SH-SY5Y (cell line): ENCODE data around the gene CSRNP2.

ENCODE experiments used
- GATA2 ChIP-seq: IDR thresholded peaks from 2 replicates; pipeline ENCODE4 v1.6.1; 2011; ENCODE audit warnings: mild to moderate bottlenecking, low read depth, low read length
- GATA3 ChIP-seq: IDR thresholded peaks from 2 replicates; pipeline ENCODE4 v1.6.1; 2011; ENCODE audit warnings: low read depth, mild to moderate bottlenecking, low read length, moderate library complexity

Gene CSRNP2

DNA sequence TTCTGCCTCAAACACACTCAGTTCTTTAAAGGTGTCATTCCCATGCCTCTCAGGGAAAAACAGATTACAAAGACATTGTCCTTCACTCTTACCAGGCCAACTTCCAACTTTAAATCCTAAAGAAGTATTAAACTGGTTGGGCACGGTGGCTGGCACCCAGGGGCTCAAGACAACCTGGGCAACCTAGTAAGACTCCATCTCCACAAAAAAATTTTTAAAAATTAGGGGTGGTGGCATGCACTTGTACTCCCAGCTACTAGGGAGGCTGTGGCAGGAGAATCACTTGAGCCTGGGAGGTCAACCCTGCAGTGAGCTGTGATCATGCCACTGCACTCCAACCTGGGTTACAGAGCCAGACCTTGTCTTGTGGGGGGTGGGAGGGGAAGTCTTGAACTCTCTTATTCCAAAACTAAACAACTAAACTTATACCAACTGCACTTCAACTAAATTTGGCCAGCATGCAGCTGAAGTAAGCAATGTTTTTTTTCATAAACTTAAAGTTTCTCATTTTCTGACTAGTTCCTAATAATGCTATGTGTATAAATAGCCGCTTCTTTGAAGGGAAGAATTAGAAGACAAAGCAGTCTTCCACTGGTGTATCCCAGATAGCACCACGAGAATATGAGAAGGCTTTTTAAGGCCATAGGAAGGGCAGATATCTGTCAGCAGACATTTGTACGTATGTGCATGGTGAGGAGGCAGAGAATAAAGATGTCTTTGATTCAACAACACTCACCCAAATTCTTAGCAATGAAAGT is 59.6 kb downstream of the CSRNP2 start:
- no peak for TF ChIP-seq GATA3
- TF ChIP-seq GATA2 = no peak

- TF ChIP-seq GATA2 (no peak), GATA3 (no peak)
These were observed 61.7 kb downstream of the CSRNP2 start for GRCh38 chr12:51021694-51022093.

DNA sequence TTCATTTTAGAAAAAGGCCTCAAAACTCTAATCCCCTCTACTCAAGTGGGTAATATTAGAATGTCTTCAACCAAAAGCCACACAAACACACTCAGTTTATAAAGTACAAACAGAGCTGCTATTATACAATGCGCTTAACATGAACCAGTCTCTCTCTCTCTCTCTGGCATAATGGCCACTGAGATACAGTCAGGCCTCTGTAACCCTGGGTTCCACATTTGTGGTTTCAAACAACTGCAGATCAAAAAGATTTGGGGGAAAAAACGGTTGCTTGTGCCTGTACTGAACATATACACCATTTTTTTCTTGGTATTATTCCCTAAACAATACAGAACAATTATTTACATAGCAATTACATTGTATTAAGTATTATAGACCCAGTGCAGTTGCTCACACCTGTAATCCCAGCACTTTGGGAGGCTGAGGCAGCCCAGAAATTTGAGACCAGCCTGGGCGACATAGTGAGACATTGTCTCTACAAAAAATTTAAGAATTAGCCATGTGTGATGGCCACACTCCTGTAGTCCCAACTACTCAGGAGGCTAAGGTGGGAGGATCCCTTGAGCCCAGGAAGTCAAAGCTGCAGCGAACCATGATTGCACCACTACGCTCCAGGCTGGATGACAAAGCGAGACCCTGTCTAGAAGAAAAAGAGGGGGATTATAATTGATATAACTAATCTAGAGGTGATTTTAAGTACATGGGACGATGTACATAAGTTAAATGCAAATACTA is 62.8 kb downstream of the CSRNP2 start:
- no peak for TF ChIP-seq GATA2
- TF ChIP-seq GATA3 = no peak

- no peak for TF ChIP-seq GATA3
- TF ChIP-seq GATA2 = no peak
These were observed 63.5 kb downstream of the CSRNP2 start for GRCh38 chr12:51019927-51020326.

- TF ChIP-seq GATA3 (no peak), GATA2 (no peak)
These were observed 64.4 kb downstream of the CSRNP2 start for GRCh38 chr12:51018956-51019355.

DNA sequence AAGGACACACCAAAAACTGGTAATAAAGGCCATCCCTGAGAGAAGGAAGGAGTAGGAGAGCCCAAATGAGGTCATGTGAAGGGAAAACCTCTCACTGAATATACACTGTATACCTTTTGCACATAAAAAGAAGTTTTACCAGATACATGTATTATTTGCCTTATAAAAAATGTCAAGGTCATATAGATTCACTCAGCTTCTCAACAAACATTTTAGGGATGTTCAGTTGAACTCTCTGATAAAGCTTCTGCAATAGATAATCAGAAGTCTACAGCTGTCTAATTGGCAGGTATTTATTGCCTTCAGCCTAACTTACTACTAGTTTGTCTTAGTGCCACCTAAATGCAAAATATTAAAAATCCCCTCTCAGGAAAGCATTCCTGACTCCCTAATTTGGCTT is 65.9 kb downstream of the CSRNP2 start:
- TF ChIP-seq GATA2 (no peak), GATA3 (no peak)

- TF ChIP-seq GATA3 (no peak), GATA2 (no peak)
These were observed 70.0 kb downstream of the CSRNP2 start for GRCh38 chr12:51013441-51013840.

- TF ChIP-seq GATA2 (no peak), GATA3 (no peak)
These were observed 70.7 kb downstream of the CSRNP2 start for GRCh38 chr12:51012570-51013236.

- TF ChIP-seq GATA3 = no peak
These were observed 71.4 kb downstream of the CSRNP2 start for GRCh38 chr12:51011955-51012354.
